GM12878 (cell line): ENCODE results near the gene WDR31. TPM values are rescaled to one million over a fixed set of nuclear protein-coding genes. Genes with fewer than 3 reads are reported as not detected.

Source experiments
- ATAC-seq: fragments of 200-7000 bp; cut with Tn5 transposase; 3 replicates; pipeline ENCODE4 v1.9.1; 2020; ENCODE audit warnings: mild to moderate bottlenecking, moderate library complexity
- BruUV-seq: library from RNA; stranded (reverse); fragments of 400-500 nt; replicated peaks from 2 replicates; lab custom pipeline; 2021; lab: Mats Ljungman, UMichigan
- CTCF ChIA-PET: fragments of 300-600 bp; sonication (Branson Sonifier 250); formaldehyde crosslinking; extraction: SDS; loops from one replicate; lab custom pipeline; 2021; ENCODE audit warnings: inconsistent platforms; lab: Yijun Ruan, JAX
- POLR2A ChIA-PET: fragments of 350-600 bp; formaldehyde crosslinking; extraction: SDS; loops from one replicate; lab custom pipeline; 2021; ENCODE audit warnings: inconsistent platforms; lab: Charles Lee
- RAD21 ChIA-PET: fragments of 300-600 bp; sonication (Branson Sonifier 250); formaldehyde crosslinking; loops from one replicate; lab custom pipeline; 2023; ENCODE audit warnings: antibody characterized with exemption; ENCODE audit not compliant: unreplicated experiment; lab: Charles Lee
- SMC1A ChIA-PET: fragments of 300-600 bp; sonication (Branson Sonifier 250); formaldehyde crosslinking; loops from one replicate; lab custom pipeline; 2023; ENCODE audit not compliant: unreplicated experiment, uncharacterized antibody; lab: Charles Lee
- DNase-seq: peaks from one replicate; pipeline ENCODE4 v3.0.0-alpha.2; 2011; ENCODE audit warnings: low read depth, low spot score
- FAIRE-seq: peaks from 3 replicates; lab custom pipeline; 2011; peaks lifted over from hg19 to GRCh38; lab: Jason Lieb, UNC
- H2AFZ ChIP-seq: 2 replicates; pipeline ENCODE4 v1.6.0; 2011; ENCODE audit warnings: low read depth, low read length, control low read depth; ENCODE audit not compliant: control insufficient read depth
- H3K27ac ChIP-seq: 2 replicates; pipeline ENCODE4 v1.5.1; 2011; ENCODE audit warnings: control low read depth; ENCODE audit not compliant: control insufficient read depth, insufficient read depth
- H3K27me3 ChIP-seq, 2 experiments: replicated peaks in 1 of 2; 2 replicates each; pipeline versions ENCODE4 v1.6.0 to v1.6.1; 2011; ENCODE audit warnings: low read length in 1 of 2; ENCODE audit not compliant: control insufficient read depth in 2 of 2, insufficient read depth in 2 of 2
- H3K36me3 ChIP-seq, 2 experiments: 2 replicates each; pipeline ENCODE4 v1.5.1; 2011; ENCODE audit warnings: low read length in 1 of 2; ENCODE audit not compliant: control insufficient read depth in 2 of 2, insufficient read depth in 2 of 2
- H3K4me1 ChIP-seq: 2 replicates; pipeline ENCODE4 v1.6.1; 2011; ENCODE audit warnings: mild to moderate bottlenecking, low read length, moderate library complexity, mixed read lengths; ENCODE audit not compliant: control insufficient read depth, insufficient read depth
- H3K4me2 ChIP-seq: 2 replicates; pipeline ENCODE4 v1.6.0; 2011; ENCODE audit warnings: control low read depth; ENCODE audit not compliant: control insufficient read depth, insufficient read depth
- H3K4me3 ChIP-seq: fragments of 200-600 bp; sonication (generic); 2 replicates; pipeline ENCODE4 v1.5.1; 2016
- H3K79me2 ChIP-seq: 2 replicates; pipeline ENCODE4 v1.6.0; 2011; ENCODE audit warnings: low read length; ENCODE audit not compliant: control insufficient read depth, insufficient read depth
- H3K9ac ChIP-seq: 2 replicates; pipeline ENCODE4 v1.8.0; 2011; ENCODE audit warnings: low read length, control low read depth, mixed read lengths; ENCODE audit not compliant: control insufficient read depth, insufficient read depth
- H3K9me3 ChIP-seq: replicated peaks from 3 replicates; pipeline ENCODE4 v1.5.1; 2011; ENCODE audit warnings: mild to moderate bottlenecking, low read length; ENCODE audit not compliant: control insufficient read depth, insufficient read depth
- H4K20me1 ChIP-seq: 2 replicates; pipeline ENCODE4 v1.6.0; 2011; ENCODE audit not compliant: control insufficient read depth, insufficient read depth
- BMI1 ChIP-seq: fragments of 450-650 bp; IDR thresholded peaks from 2 replicates; pipeline ENCODE4 v1.6.1; 2016; ENCODE audit warnings: mild to moderate bottlenecking, moderate library complexity, borderline replicate concordance
- CHD1 ChIP-seq: IDR thresholded peaks from 2 replicates; pipeline ENCODE4 v1.6.1; 2012; ENCODE audit warnings: low read depth, low read length, improper control_type of control experiment
- FOXK2 ChIP-seq: fragments of 450-650 bp; IDR thresholded peaks from 2 replicates; pipeline ENCODE4 v1.6.1; 2017; ENCODE audit warnings: mild to moderate bottlenecking, moderate library complexity
- MEF2B ChIP-seq: fragments of 450-650 bp; IDR thresholded peaks from 2 replicates; pipeline ENCODE4 v1.6.1; 2018; ENCODE audit warnings: mild to moderate bottlenecking, moderate library complexity; ENCODE audit not compliant: partially characterized antibody, poor library complexity, severe bottlenecking
- TCF7 ChIP-seq: IDR thresholded peaks from 2 replicates; pipeline ENCODE4 v1.6.1; 2014; ENCODE audit warnings: antibody characterized with exemption, borderline replicate concordance
- WGBS: methylation state at CpG from one replicate; pipeline ENCODE4 v1.1.6; 2016; ENCODE audit warnings: low lambda C conversion rate; ENCODE audit not compliant: insufficient replicate concordance, insufficient coverage; ENCODE audit errors: missing lambda C conversion rate; 5-methylcytosine and 5-hydroxymethylcytosine counted together
- in situ Hi-C: fragments of 300-500 bp; cut with MboI; formaldehyde crosslinking; loops from 9 replicates; pipeline ENCODE4 v1.14.3; 2018; ENCODE audit warnings: mixed read lengths
- intact Hi-C: fragments of 100-400 bp; cut with micrococcal nuclease; formaldehyde crosslinking; loops from one replicate; pipeline ENCODE4 v1.14.2; 2022; ENCODE audit not compliant: unreplicated experiment
- polyA plus RNA-seq, 11 experiments: library from polyadenylated mRNA; depleted of rRNA in 4 of 11; unstranded in 6 of 11; stranded (reverse) in 5 of 11; fragments of >200 nt; fragmentation: Nextera tagmentation in 4 of 11; fragmentation: Illumina TruSeq in 1 of 11; extraction: Ambion mirVana in 4 of 11; extraction: Trizol in 1 of 11; gene quantifications; 1 replicate in 1 of 11; 2 replicates in 10 of 11; pipeline versions ENCODE4 v1.2.1 to v1.2.3, GENCODE V29; 2011 to 2016; ENCODE audit warnings: inconsistent platforms in 2 of 11, missing spikeins in 2 of 11, low read depth in 1 of 11
- total RNA-seq, 4 experiments: library from RNA; depleted of rRNA in 3 of 4; stranded (reverse); fragments of >200 nt in 3 of 4; fragmentation: Illumina TruSeq in 1 of 4; extraction: Trizol in 1 of 4; gene quantifications; 2 replicates each; pipeline versions ENCODE4 v1.2.1 to v1.2.3, GENCODE V29; 2013 to 2021
- TF ChIP-seq, protein P1 (sequence below): IDR thresholded peaks from 2 replicates; pipeline ENCODE4 v1.6.1; 2011; ENCODE audit warnings: borderline replicate concordance, low read depth, mild to moderate bottlenecking, moderate library complexity, mixed read lengths, low read length; ENCODE audit not compliant: insufficient read depth; ENCODE audit errors: extremely low read length
- TF ChIP-seq, protein P2 (sequence below): fragments of 150-350 bp; IDR thresholded peaks from 2 replicates; pipeline ENCODE4 v1.6.1; 2016; ENCODE audit warnings: low read depth, low read length

Gene WDR31
- total and polyA plus RNA-seq, 10 of the 15 experiments (the other 5 are each of a cell fraction or from before 2014, with no cell fraction given) = 0.26 to 1.7 (median 0.79) TPM

DNA sequence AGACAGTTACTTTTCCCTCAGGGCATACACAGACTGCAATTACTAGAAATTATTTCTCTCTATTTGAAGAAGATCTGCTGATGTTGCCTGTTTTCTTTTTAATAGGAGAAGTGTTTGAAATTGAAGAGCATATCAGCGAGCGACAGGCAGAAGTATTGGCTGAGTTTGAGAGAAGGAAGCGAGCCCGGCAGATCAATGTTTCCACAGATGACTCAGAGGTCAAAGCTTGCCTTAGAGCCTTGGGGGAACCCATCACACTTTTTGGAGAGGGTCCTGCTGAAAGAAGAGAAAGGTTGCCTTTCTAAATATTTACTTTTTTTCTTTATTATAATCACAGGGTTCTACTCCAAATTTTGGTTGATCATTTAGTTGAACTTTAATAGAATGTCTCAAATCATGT, 61.2 kb downstream of the WDR31 start:
- Histone ChIP-seq H3K4me1 (peaks cover 8% of the 10 kb centered on the region; the same call in 1 of the 2 replicates), H2AFZ (no peak overlapping the region), H3K4me2 (no peak overlapping the region), H3K4me3 (no peak overlapping the region), H3K27ac (no peak overlapping the region), H3K9ac (no peak overlapping the region), H3K9me3 (no peaks in the 10 kb centered on the region), H4K20me1 (no peaks in the 10 kb centered on the region), H3K79me2 (peaks cover 36% of the 10 kb centered on the region), H3K36me3 (peaks cover 6 to 17% of the 10 kb centered on the region in 2 experiments), H3K27me3 (no peaks in the 10 kb centered on the region)
- ChIA-PET POLR2A (interaction anchor here (0.6 to 1.1 kb wide), 3 partner anchors 97 to 232 kb away, joined by 3 read pairs; no protein-coding TSS in a partner anchor), SMC1A (interaction anchor here (1.4 kb wide), 1 partner anchor 131 kb away, joined by 5 read pairs; the partner anchor contains the start of genes C9orf43 and POLE3), RAD21 (no interaction called here), CTCF (interaction anchor here (7.8 to 8.5 kb wide), 2 partner anchors 122 to 378 kb away, joined by 96 to 117 read pairs; partner anchors contain the start of gene ALAD)
- intact Hi-C loops (loop anchor here (5.0 to 10.0 kb wide), 3 partner anchors 63 to 1106 kb away; partner anchors contain the start of genes AKNA and WDR31), in situ Hi-C loops (no loop called here)
- WGBS = 80% methylated on average over 4 of the region's 4 CpGs
- BruUV-seq = no TSS peak
- FAIRE-seq (no peak), DNase-seq (no peak), ATAC-seq (no peak)
- TF ChIP-seq BMI1 = no peak
- TF ChIP-seq, protein P1, sequence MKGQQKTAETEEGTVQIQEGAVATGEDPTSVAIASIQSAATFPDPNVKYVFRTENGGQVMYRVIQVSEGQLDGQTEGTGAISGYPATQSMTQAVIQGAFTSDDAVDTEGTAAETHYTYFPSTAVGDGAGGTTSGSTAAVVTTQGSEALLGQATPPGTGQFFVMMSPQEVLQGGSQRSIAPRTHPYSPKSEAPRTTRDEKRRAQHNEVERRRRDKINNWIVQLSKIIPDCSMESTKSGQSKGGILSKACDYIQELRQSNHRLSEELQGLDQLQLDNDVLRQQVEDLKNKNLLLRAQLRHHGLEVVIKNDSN = no peak
- TF ChIP-seq, protein P2, sequence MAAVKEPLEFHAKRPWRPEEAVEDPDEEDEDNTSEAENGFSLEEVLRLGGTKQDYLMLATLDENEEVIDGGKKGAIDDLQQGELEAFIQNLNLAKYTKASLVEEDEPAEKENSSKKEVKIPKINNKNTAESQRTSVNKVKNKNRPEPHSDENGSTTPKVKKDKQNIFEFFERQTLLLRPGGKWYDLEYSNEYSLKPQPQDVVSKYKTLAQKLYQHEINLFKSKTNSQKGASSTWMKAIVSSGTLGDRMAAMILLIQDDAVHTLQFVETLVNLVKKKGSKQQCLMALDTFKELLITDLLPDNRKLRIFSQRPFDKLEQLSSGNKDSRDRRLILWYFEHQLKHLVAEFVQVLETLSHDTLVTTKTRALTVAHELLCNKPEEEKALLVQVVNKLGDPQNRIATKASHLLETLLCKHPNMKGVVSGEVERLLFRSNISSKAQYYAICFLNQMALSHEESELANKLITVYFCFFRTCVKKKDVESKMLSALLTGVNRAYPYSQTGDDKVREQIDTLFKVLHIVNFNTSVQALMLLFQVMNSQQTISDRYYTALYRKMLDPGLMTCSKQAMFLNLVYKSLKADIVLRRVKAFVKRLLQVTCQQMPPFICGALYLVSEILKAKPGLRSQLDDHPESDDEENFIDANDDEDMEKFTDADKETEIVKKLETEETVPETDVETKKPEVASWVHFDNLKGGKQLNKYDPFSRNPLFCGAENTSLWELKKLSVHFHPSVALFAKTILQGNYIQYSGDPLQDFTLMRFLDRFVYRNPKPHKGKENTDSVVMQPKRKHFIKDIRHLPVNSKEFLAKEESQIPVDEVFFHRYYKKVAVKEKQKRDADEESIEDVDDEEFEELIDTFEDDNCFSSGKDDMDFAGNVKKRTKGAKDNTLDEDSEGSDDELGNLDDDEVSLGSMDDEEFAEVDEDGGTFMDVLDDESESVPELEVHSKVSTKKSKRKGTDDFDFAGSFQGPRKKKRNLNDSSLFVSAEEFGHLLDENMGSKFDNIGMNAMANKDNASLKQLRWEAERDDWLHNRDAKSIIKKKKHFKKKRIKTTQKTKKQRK = no peak
- TF ChIP-seq CHD1 = no peak
- TF ChIP-seq MEF2B = no peak
- TF ChIP-seq FOXK2 = no peak
- TF ChIP-seq TCF7 = no peak
